LNCAP (cell line): Measurements from ENCODE around the gene HOXC6.

Experiments
- CTCF ChIP-seq: fragments of 450-650 bp; IDR thresholded peaks from 2 replicates; pipeline ENCODE4 v1.5.1; 2017; ENCODE audit warnings: mild to moderate bottlenecking

Gene HOXC6

GRCh38 chr12:54046809-54047159 lies 18.5 kb downstream of the HOXC6 start:
- no peak for TF ChIP-seq CTCF

- TF ChIP-seq CTCF, result no peak
Measured at GRCh38 chr12:54047160-54047963, 19.1 kb downstream of the HOXC6 start.

- TF ChIP-seq CTCF, result no peak
Measured at GRCh38 chr12:54047964-54048303, 19.7 kb downstream of the HOXC6 start.

- TF ChIP-seq CTCF, result no peak
Measured at GRCh38 chr12:54048406-54049093, 20.3 kb downstream of the HOXC6 start.

- no peak for TF ChIP-seq CTCF
Measured at GRCh38 chr12:54049108-54049507, 20.9 kb downstream of the HOXC6 start.

GRCh38 chr12:54050482-54050810 lies 22.2 kb downstream of the HOXC6 start:
- no peak for TF ChIP-seq CTCF

GRCh38 chr12:54051026-54051842 lies 23.0 kb downstream of the HOXC6 start:
- no peak for TF ChIP-seq CTCF
